Common myeloid progenitor, CD34-positive (primary cell): ENCODE results near the gene ASCC1.
"Not testable (repeated sequence)": the region's sequence is repeated elsewhere in the genome, so short reads cannot be mapped to it uniquely, and the experiment has no call there.

ENCODE experiments used
- CTCF ChIA-PET: fragments of 350-600 bp; sonication (Branson Sonifier 250); formaldehyde crosslinking; loops from one replicate; lab custom pipeline; 2021; ENCODE audit warnings: antibody characterized with exemption; lab: Charles Lee
- POLR2A ChIA-PET: fragments of 350-600 bp; sonication (Branson Sonifier 250); formaldehyde crosslinking; loops from one replicate; lab custom pipeline; 2021; ENCODE audit warnings: antibody characterized with exemption; lab: Charles Lee
- DNase-seq, 3 donors: peaks; one replicate each; pipeline versions ENCODE4 v3.0.0 to v3.0.0-alpha.2; 2013
- H3K27ac ChIP-seq, 2 experiments: 1 replicate in 1 of 2; 2 replicates in 1 of 2; pipeline ENCODE4 v1.7.0; 2013; ENCODE audit warnings: inconsistent platforms in 2 of 2, low read length in 2 of 2, mild to moderate bottlenecking in 2 of 2, low read depth in 1 of 2, moderate library complexity in 1 of 2; ENCODE audit not compliant: severe bottlenecking in 2 of 2, insufficient read depth in 1 of 2, poor library complexity in 1 of 2
- H3K27me3 ChIP-seq, 5 experiments: replicated peaks in 2 of 5; 1 replicate in 3 of 5; 2 replicates in 2 of 5; pipeline versions ENCODE4 v1.6.1 to v1.7.0; 2013; ENCODE audit warnings: low read length in 4 of 5, mild to moderate bottlenecking in 2 of 5, moderate library complexity in 2 of 5, inconsistent platforms in 1 of 5; ENCODE audit not compliant: insufficient read depth in 5 of 5, control insufficient read depth in 4 of 5
- H3K36me3 ChIP-seq, 4 experiments: 1 replicate in 2 of 4; 2 replicates in 2 of 4; pipeline versions ENCODE4 v1.6.1 to v1.7.0; 2013; ENCODE audit warnings: low read length in 3 of 4, control low read depth in 1 of 4, mild to moderate bottlenecking in 1 of 4; ENCODE audit not compliant: control insufficient read depth in 4 of 4, insufficient read depth in 4 of 4
- H3K4me1 ChIP-seq, 4 experiments: 1 replicate in 3 of 4; 2 replicates in 1 of 4; pipeline versions ENCODE4 v1.6.1 to v1.7.1; 2013; ENCODE audit warnings: low read length in 3 of 4, mild to moderate bottlenecking in 3 of 4, control low read depth in 1 of 4, inconsistent platforms in 1 of 4, moderate library complexity in 1 of 4; ENCODE audit not compliant: control insufficient read depth in 4 of 4, insufficient read depth in 4 of 4; ENCODE audit errors: control extremely low read depth in 1 of 4
- H3K4me3 ChIP-seq, 7 experiments: 1 replicate in 4 of 7; 2 replicates in 3 of 7; pipeline versions ENCODE4 v1.5.1 to v1.7.0; 2013; ENCODE audit warnings: mild to moderate bottlenecking in 7 of 7, low read length in 6 of 7, moderate library complexity in 6 of 7, inconsistent platforms in 2 of 7, low read depth in 2 of 7, control low read depth in 1 of 7; ENCODE audit not compliant: insufficient read depth in 4 of 7, control insufficient read depth in 1 of 7; ENCODE audit errors: extremely low read depth in 1 of 7
- H3K9me3 ChIP-seq, 5 experiments: 1 replicate in 4 of 5; 2 replicates in 1 of 5; pipeline versions ENCODE4 v1.6.1 to v1.7.1; 2013; ENCODE audit warnings: low read length in 4 of 5, mild to moderate bottlenecking in 2 of 5, inconsistent platforms in 1 of 5, low read depth in 1 of 5, moderate library complexity in 1 of 5; ENCODE audit not compliant: control insufficient read depth in 4 of 5, insufficient read depth in 2 of 5; ENCODE audit errors: control extremely low read depth in 1 of 5
- WGBS: methylation state at CpG from one replicate; pipeline ENCODE4 v1.1.5; 2013; ENCODE audit not compliant: insufficient coverage; 5-methylcytosine and 5-hydroxymethylcytosine counted together

The ASCC1 gene

GRCh38 chr10:72110673-72111401 is 105.2 kb downstream of the ASCC1 start:
- ChIA-PET CTCF (no interaction called here), POLR2A (no interaction called here)
- 98% methylated on average over 8 of the region's 11 CpGs for WGBS
- Histone ChIP-seq H3K9me3 (no peaks in the 10 kb centered on the region), H3K4me1 (peaks cover 0 to 5% (median 0%) of the 10 kb centered on the region in 4 experiments), H3K4me3 (no peak overlapping the region), H3K27me3 (no peaks in the 10 kb centered on the region), H3K27ac (no peak overlapping the region), H3K36me3 (peaks cover 0 to 3% (median under 1%) of the 10 kb centered on the region in 4 experiments)
- DNase-seq, result no peak

- no peak for DNase-seq
- 98% methylated on average over 5 of the region's 8 CpGs for WGBS
- no peak overlapping the region for H3K4me3 ChIP-seq
- peaks cover 0 to 2% (median 0%) of the 10 kb centered on the region in 4 experiments for H3K36me3 ChIP-seq
- ChIA-PET POLR2A (interaction anchor here (0.6 kb wide), 1 partner anchor 1070 kb away, joined by 3 read pairs; no protein-coding TSS in a partner anchor), CTCF (no interaction called here)
- H3K27ac ChIP-seq, result no peak overlapping the region
- H3K27me3 ChIP-seq, result no peaks in the 10 kb centered on the region
- H3K9me3 ChIP-seq, result no peaks in the 10 kb centered on the region
- peaks cover 0 to 5% (median 0%) of the 10 kb centered on the region in 4 experiments for H3K4me1 ChIP-seq
These were observed 106.4 kb downstream of the ASCC1 start for GRCh38 chr10:72109636-72110157.

GRCh38 chr10:72108830-72109635 is 107.0 kb downstream of the ASCC1 start:
- Histone ChIP-seq H3K36me3 (peaks cover 0 to 2% (median 0%) of the 10 kb centered on the region in 4 experiments), H3K4me1 (peaks cover 0 to 5% (median 0%) of the 10 kb centered on the region in 4 experiments), H3K27me3 (no peaks in the 10 kb centered on the region), H3K4me3 (no peak overlapping the region), H3K27ac (no peak overlapping the region), H3K9me3 (no peaks in the 10 kb centered on the region)
- DNase-seq, result no peak
- ChIA-PET POLR2A (interaction anchor here (0.6 kb wide), 1 partner anchor 1071 kb away, joined by 3 read pairs; no protein-coding TSS in a partner anchor), CTCF (interaction anchor here (0.8 to 1.3 kb wide), 2 partner anchors 15 to 17 kb away, joined by 3 read pairs; no protein-coding TSS in a partner anchor)
- 100% methylated on average over 1 of the region's 1 CpG for WGBS

GRCh38 chr10:72108004-72108370 is 108.1 kb downstream of the ASCC1 start:
- H3K4me3 ChIP-seq, H3K9me3 ChIP-seq, H3K36me3 ChIP-seq, H3K27me3 ChIP-seq, H3K4me1 ChIP-seq, POLR2A ChIA-PET, H3K27ac ChIP-seq, DNase-seq: not testable (repeated sequence)
- WGBS, result 100% methylated on average over 1 of the region's 3 CpGs
- CTCF ChIA-PET, result interaction anchor here (0.8 to 1.3 kb wide), 3 partner anchors 11 to 18 kb away, joined by 3 read pairs; no protein-coding TSS in a partner anchor

- POLR2A ChIA-PET, result no interaction called here
- no CpG with 5 or more reads among the region's 3 CpGs for WGBS
- no peak for DNase-seq
- Histone ChIP-seq H3K27ac (no peak overlapping the region), H3K36me3 (peaks cover 0 to 2% (median under 1%) of the 10 kb centered on the region in 4 experiments), H3K27me3 (no peaks in the 10 kb centered on the region), H3K4me1 (peaks cover 0 to 5% (median 0%) of the 10 kb centered on the region in 4 experiments), H3K9me3 (no peaks in the 10 kb centered on the region), H3K4me3 (no peak overlapping the region)
- CTCF ChIA-PET, result interaction anchor here (0.8 to 1.3 kb wide), 2 partner anchors 10 to 14 kb away, joined by 3 read pairs; no protein-coding TSS in a partner anchor
These were observed 108.6 kb downstream of the ASCC1 start for GRCh38 chr10:72107325-72108003.

- CTCF ChIA-PET, result no interaction called here
- Histone ChIP-seq H3K27ac (no peak overlapping the region), H3K36me3 (peaks cover 0 to 6% (median 1%) of the 10 kb centered on the region in 4 experiments), H3K4me1 (peaks cover 0 to 5% (median 0%) of the 10 kb centered on the region in 4 experiments), H3K9me3 (no peaks in the 10 kb centered on the region), H3K4me3 (no peak overlapping the region), H3K27me3 (no peaks in the 10 kb centered on the region)
- no peak for DNase-seq
- POLR2A ChIA-PET, result no interaction called here
- WGBS, result no CpG with 5 or more reads among the region's 2 CpGs
These were observed 109.2 kb downstream of the ASCC1 start for GRCh38 chr10:72106896-72107295.
